Mesothelial cell of epicardium (in vitro differentiated cells): ENCODE data around the gene ARAP3. TPM values are rescaled to one million over a fixed set of nuclear protein-coding genes. Genes with fewer than 3 reads are reported as not detected.

Source experiments
- DNase-seq, 2 experiments: peaks; one replicate each; pipeline ENCODE4 v3.0.0; 2021; ENCODE audit warnings: low spot score in 2 of 2; ENCODE audit not compliant: unreplicated experiment in 2 of 2
- H3K27ac Mint-ChIP-seq: 2 replicates; pipeline ENCODE4 v1.8.0; 2021; ENCODE audit warnings: mixed read lengths
- H3K27me3 Mint-ChIP-seq: 2 replicates; pipeline ENCODE4 v1.8.0; 2021; ENCODE audit warnings: low read depth, mixed read lengths
- H3K36me3 Mint-ChIP-seq: 2 replicates; pipeline ENCODE4 v1.8.0; 2021; ENCODE audit warnings: mixed read lengths
- H3K4me1 Mint-ChIP-seq: 2 replicates; pipeline ENCODE4 v1.8.0; 2021; ENCODE audit warnings: mixed read lengths
- H3K4me3 Mint-ChIP-seq: 2 replicates; pipeline ENCODE4 v1.8.0; 2021; ENCODE audit warnings: mild to moderate bottlenecking, moderate library complexity, mixed read lengths
- H3K9me3 Mint-ChIP-seq: 2 replicates; pipeline ENCODE4 v1.8.0; 2021; ENCODE audit warnings: mixed read lengths
- total RNA-seq: library from RNA; stranded (reverse); gene quantifications from 3 replicates; pipeline ENCODE4 v1.2.1, GENCODE V29; 2021
- TF ChIP-seq, protein P1 (sequence below): fragments of 200-600 bp; sonication (generic); IDR thresholded peaks from one replicate; pipeline ENCODE4 v1.5.0; 2021; ENCODE audit warnings: antibody characterized with exemption; ENCODE audit not compliant: unreplicated experiment

ARAP3 gene
- total RNA-seq, 1 donor from 2014 or later = 50.9 TPM

DNA sequence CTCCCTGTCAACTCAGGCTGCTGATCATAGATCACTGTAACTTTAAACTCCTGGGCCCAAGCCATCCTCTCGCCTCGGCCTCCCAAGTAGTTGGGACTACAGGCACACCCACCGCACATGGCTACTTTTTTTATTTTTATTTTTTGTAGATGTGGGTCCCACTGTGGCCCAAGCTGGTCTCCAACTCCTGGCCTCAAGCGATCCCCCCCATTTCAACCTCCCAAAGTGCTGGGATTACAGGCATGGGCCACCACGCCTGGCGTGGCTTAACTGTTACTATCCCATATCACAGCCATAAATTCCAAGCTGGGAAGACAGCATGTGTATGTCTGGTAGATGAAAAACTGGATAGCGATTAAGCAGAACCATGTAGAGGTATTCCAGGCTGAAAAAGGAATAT, 46.4 kb downstream of the ARAP3 start:
- no peaks in the 10 kb centered on the region for H3K9me3 Mint-ChIP-seq
- peaks cover 13% of the 10 kb centered on the region for H3K36me3 Mint-ChIP-seq
- H3K27me3 Mint-ChIP-seq = peaks cover 8% of the 10 kb centered on the region
- peaks cover 20% of the 10 kb centered on the region for H3K4me1 Mint-ChIP-seq
- no peak for DNase-seq
- TF ChIP-seq, protein P1, sequence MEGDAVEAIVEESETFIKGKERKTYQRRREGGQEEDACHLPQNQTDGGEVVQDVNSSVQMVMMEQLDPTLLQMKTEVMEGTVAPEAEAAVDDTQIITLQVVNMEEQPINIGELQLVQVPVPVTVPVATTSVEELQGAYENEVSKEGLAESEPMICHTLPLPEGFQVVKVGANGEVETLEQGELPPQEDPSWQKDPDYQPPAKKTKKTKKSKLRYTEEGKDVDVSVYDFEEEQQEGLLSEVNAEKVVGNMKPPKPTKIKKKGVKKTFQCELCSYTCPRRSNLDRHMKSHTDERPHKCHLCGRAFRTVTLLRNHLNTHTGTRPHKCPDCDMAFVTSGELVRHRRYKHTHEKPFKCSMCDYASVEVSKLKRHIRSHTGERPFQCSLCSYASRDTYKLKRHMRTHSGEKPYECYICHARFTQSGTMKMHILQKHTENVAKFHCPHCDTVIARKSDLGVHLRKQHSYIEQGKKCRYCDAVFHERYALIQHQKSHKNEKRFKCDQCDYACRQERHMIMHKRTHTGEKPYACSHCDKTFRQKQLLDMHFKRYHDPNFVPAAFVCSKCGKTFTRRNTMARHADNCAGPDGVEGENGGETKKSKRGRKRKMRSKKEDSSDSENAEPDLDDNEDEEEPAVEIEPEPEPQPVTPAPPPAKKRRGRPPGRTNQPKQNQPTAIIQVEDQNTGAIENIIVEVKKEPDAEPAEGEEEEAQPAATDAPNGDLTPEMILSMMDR = no peak
- H3K27ac Mint-ChIP-seq = peak overlapping the region; percentile 84
- peak overlapping the region; percentile 89 for H3K4me3 Mint-ChIP-seq

DNA sequence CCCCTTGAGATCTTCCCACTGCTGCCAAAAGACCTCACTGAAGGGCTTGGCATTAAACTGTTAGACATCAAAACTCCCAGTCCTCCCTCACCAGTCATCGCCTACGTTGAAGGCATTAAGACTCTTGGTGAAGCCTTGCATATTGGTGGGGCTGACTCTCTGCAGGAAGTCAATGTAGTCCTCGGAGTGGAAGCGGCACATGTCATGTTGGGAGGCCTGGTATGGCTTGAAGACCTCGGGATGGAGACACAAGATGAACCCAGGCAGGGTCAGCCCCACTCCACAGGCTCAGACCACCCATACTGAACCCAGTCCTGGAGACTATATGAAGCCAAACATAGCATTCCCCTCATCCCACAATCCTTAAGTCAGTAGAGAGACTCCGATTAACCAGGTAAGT, 47.3 kb downstream of the ARAP3 start:
- Mint-ChIP-seq H3K27me3 (peaks cover 8% of the 10 kb centered on the region), H3K9me3 (no peaks in the 10 kb centered on the region), H3K4me3 (peak overlapping the region; percentile 89), H3K27ac (peak overlapping the region; percentile 4), H3K36me3 (peaks cover 16% of the 10 kb centered on the region), H3K4me1 (peaks cover 21% of the 10 kb centered on the region)
- DNase-seq = no peak
- TF ChIP-seq, protein P1 = no peak

DNA sequence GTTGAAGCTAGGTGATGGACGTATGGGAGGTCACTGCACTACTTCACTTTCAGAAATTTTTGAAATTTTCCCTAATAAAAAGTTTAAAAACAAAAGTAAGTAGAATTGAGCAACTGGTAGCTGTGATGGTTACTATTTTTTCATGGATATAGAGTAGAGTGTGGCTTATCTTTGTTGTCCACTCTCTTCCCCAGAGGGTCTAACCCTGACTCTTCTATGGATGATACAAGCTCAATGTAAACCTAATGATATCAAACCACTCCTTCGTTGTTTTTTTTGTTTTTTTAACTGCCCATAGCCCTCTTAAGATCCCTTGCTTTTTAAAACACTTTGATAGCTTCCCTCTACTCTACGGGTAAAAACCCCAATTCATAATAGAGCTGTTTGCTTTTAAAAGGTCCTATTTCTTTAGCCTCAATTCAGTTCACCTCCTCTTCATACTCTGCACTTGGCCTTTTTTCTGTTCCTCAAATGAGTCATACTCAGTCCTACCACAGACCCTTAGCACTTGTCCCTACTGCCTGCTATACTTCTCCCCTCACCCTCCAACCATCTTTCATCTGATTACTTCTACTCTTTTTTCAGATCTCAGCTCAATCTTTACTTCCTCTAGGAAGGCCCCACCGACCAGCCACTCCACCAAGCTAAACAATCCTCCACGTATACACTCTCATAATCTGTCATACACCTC, 48.0 kb downstream of the ARAP3 start:
- Mint-ChIP-seq H3K4me1 (peaks cover 21% of the 10 kb centered on the region), H3K27ac (peak overlapping the region; percentile 57), H3K4me3 (no peak overlapping the region), H3K9me3 (no peaks in the 10 kb centered on the region), H3K36me3 (peaks cover 16% of the 10 kb centered on the region), H3K27me3 (peaks cover 8% of the 10 kb centered on the region)
- no peak for DNase-seq
- TF ChIP-seq, protein P1 = no peak

DNA sequence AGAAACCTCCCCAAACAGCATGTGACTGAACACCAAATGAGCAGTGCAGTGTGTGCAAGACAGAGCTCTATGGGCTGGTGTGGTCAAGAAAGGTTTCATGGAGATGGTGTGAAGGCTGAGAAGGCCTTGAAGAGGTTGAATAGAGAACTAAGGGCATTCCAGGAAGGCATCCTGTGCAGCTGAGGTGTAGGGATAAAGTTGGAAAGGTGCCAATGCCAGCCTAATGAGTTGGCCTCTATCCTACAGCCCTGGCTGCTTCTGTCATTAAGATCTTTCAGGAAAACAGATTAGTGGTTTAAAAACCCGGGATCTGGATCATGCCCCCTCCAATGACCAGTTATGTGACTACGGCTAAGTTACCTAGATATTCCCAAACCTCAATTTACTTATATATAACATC, 49.4 kb downstream of the ARAP3 start:
- TF ChIP-seq, protein P1 = no peak
- H3K9me3 Mint-ChIP-seq = no peaks in the 10 kb centered on the region
- peaks cover 19% of the 10 kb centered on the region for H3K4me1 Mint-ChIP-seq
- peak overlapping the region; percentile 48 for H3K27ac Mint-ChIP-seq
- DNase-seq = no peak
- H3K27me3 Mint-ChIP-seq = no peaks in the 10 kb centered on the region
- no peak overlapping the region for H3K4me3 Mint-ChIP-seq
- H3K36me3 Mint-ChIP-seq = peaks cover 27% of the 10 kb centered on the region

DNA sequence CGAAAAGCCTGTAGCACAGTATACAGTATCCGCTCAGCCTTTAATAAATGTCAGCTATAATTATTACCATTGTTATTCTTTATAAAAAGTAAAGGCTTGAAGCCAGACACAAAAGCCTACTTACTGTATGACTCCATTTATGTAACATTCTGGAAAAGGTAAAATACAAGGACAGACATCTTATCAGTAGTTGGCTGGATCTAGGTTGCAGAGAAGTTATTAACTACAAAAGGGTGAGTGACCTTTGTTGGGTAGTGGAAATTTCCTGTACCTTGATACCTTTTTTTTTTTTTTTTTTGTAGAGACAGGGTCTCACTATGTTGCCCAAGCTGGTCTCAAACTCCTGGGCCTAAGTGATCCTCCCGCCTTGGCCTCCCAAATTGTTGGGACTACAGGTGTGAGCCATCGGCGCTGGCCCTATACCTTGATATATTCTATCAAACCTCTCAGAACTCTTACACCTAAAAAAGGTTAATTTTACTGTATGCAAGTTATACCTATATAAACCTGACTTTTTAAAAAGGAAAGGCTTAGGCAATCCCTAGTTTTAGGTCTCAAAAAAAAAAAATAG, 51.4 kb downstream of the ARAP3 start:
- Mint-ChIP-seq H3K27me3 (no peaks in the 10 kb centered on the region), H3K4me3 (no peak overlapping the region), H3K4me1 (peaks cover 12% of the 10 kb centered on the region), H3K36me3 (peaks cover 39% of the 10 kb centered on the region), H3K27ac (no peak overlapping the region), H3K9me3 (no peaks in the 10 kb centered on the region)
- TF ChIP-seq, protein P1 = no peak
- DNase-seq = no peak
